Lower lobe of right lung (tissue), 2 donors: Measurements from ENCODE around the gene ROM1. TPM values are rescaled to one million over a fixed set of nuclear protein-coding genes. Genes with fewer than 3 reads are reported as not detected.

ENCODE experiments used
- ATAC-seq, 2 donors: fragments of 200-7000 bp; cut with Tn5 transposase; one replicate each; pipeline ENCODE4 v1.9.1; 2020 to 2022; ENCODE audit warnings: mild to moderate bottlenecking in 2 of 2, moderate library complexity in 2 of 2
- DNase-seq: peaks from one replicate; pipeline ENCODE4 v3.0.0-alpha.2; 2020
- H3K27ac ChIP-seq: fragments of 200-600 bp; one replicate; pipeline ENCODE4 v1.8.0; 2022
- H3K27me3 ChIP-seq: fragments of 200-600 bp; one replicate; pipeline ENCODE4 v1.8.0; 2022; ENCODE audit warnings: low read depth
- H3K36me3 ChIP-seq: fragments of 200-600 bp; one replicate; pipeline ENCODE4 v1.8.0; 2022; ENCODE audit warnings: mild to moderate bottlenecking
- H3K4me1 ChIP-seq: fragments of 200-600 bp; one replicate; pipeline ENCODE4 v1.8.0; 2022
- H3K4me3 ChIP-seq: fragments of 200-600 bp; one replicate; pipeline ENCODE4 v1.8.0; 2022; ENCODE audit warnings: mild to moderate bottlenecking
- H3K9me3 ChIP-seq: fragments of 200-600 bp; one replicate; pipeline ENCODE4 v1.8.0; 2022
- CTCF ChIP-seq: fragments of 200-600 bp; IDR thresholded peaks from one replicate; pipeline ENCODE4 v1.8.0; 2022; ENCODE audit warnings: antibody characterized with exemption, mild to moderate bottlenecking
- intact Hi-C: fragments of 100-400 bp; cut with DNase I; formaldehyde crosslinking; loops from one replicate; pipeline ENCODE4 v1.11.0; 2022
- total RNA-seq: library from RNA; stranded (reverse); fragmentation: NEBNext Ultra II Directional; extraction: Animal tissue kit (Norgen Biotek cat#: 25700); gene quantifications from one replicate; pipeline ENCODE4 v1.2.1, GENCODE V29; 2021
- donor health status: DM: no; HTN: yes; CAD: no; lungs with severe emphysema.

Gene ROM1
- total RNA-seq, 1 donor from 2014 or later: 5.6 TPM

GRCh38 chr11:62621027-62621566 is 8.0 kb downstream of the ROM1 start:
- ATAC-seq: no peak
- peak overlapping the region; percentile 79 for H3K4me3 ChIP-seq
- H3K4me1 ChIP-seq: peaks cover 19% of the 10 kb centered on the region
- H3K9me3 ChIP-seq: no peaks in the 10 kb centered on the region
- intact Hi-C loops: no loop called here
- no peak for TF ChIP-seq CTCF
- no peak for DNase-seq
- H3K27me3 ChIP-seq: no peaks in the 10 kb centered on the region
- H3K36me3 ChIP-seq: peaks cover 28% of the 10 kb centered on the region
- peak overlapping the region; percentile 88 for H3K27ac ChIP-seq

- Histone ChIP-seq H3K27me3 (no peaks in the 10 kb centered on the region), H3K9me3 (no peaks in the 10 kb centered on the region), H3K4me1 (peaks cover 19% of the 10 kb centered on the region), H3K4me3 (peak within 1 kb of the TSS; percentile 79), H3K36me3 (peaks cover 28% of the 10 kb centered on the region), H3K27ac (peak within 1 kb of the TSS; percentile 88)
- DNase-seq (peak; percentile 99), ATAC-seq (peak; percentile 99)
- intact Hi-C loops: no loop called here
- no peak for TF ChIP-seq CTCF
Measured at GRCh38 chr11:62621567-62622470, 8.8 kb downstream of the ROM1 start, which contains the start of gene B3GAT3. Gene B3GAT3 (minus strand): TSS chr11:62621986. CDS start chr11:62621947, 39 bp downstream.

- intact Hi-C loops: no loop called here
- Histone ChIP-seq H3K9me3 (no peaks in the 10 kb centered on the region), H3K27ac (peak overlapping the region; percentile 88), H3K4me3 (peak overlapping the region; percentile 79), H3K36me3 (peaks cover 29% of the 10 kb centered on the region), H3K4me1 (peaks cover 19% of the 10 kb centered on the region), H3K27me3 (no peaks in the 10 kb centered on the region)
- no peak for TF ChIP-seq CTCF
- no peak for DNase-seq
- ATAC-seq: no peak
Measured at GRCh38 chr11:62622476-62623089, 9.5 kb downstream of the ROM1 start.

- Histone ChIP-seq H3K4me1 (no peaks in the 10 kb centered on the region), H3K27ac (no peak overlapping the region), H3K9me3 (no peaks in the 10 kb centered on the region), H3K4me3 (no peak overlapping the region), H3K27me3 (no peaks in the 10 kb centered on the region), H3K36me3 (peaks cover 78% of the 10 kb centered on the region)
- ATAC-seq (no peak), DNase-seq (no peak)
- TF ChIP-seq CTCF: no peak
- intact Hi-C loops: no loop called here
Measured at GRCh38 chr11:62627713-62628112, 14.7 kb downstream of the ROM1 start.

- H3K36me3 ChIP-seq: peaks cover 98% of the 10 kb centered on the region
- no peak for TF ChIP-seq CTCF
- DNase-seq: no peak
- H3K27me3 ChIP-seq: no peaks in the 10 kb centered on the region
- no peak overlapping the region for H3K27ac ChIP-seq
- H3K4me3 ChIP-seq: no peak overlapping the region
- intact Hi-C loops: no loop called here
- H3K9me3 ChIP-seq: no peaks in the 10 kb centered on the region
- ATAC-seq: no peak
- H3K4me1 ChIP-seq: no peaks in the 10 kb centered on the region
Measured at GRCh38 chr11:62632492-62632891, 19.4 kb downstream of the ROM1 start.
